Dermis blood vessel endothelial cell (primary cell): ENCODE measurements around the gene FADS1. TPM values are rescaled to one million over a fixed set of nuclear protein-coding genes. Genes with fewer than 3 reads are reported as not detected.
A peak's percentile ranks its signal among the peaks of the same experiment; 100 is the strongest.

Experiments used
- DNase-seq: peaks from one replicate; pipeline ENCODE4 v3.0.0; 2010
- total RNA-seq: library from RNA; depleted of rRNA; stranded (reverse); fragments of >200 nt; gene quantifications from 2 replicates; pipeline ENCODE4 v1.2.3, GENCODE V29; 2014

Gene FADS1
- total RNA-seq, 1 donor from 2014 or later: 34.9 TPM

DNA sequence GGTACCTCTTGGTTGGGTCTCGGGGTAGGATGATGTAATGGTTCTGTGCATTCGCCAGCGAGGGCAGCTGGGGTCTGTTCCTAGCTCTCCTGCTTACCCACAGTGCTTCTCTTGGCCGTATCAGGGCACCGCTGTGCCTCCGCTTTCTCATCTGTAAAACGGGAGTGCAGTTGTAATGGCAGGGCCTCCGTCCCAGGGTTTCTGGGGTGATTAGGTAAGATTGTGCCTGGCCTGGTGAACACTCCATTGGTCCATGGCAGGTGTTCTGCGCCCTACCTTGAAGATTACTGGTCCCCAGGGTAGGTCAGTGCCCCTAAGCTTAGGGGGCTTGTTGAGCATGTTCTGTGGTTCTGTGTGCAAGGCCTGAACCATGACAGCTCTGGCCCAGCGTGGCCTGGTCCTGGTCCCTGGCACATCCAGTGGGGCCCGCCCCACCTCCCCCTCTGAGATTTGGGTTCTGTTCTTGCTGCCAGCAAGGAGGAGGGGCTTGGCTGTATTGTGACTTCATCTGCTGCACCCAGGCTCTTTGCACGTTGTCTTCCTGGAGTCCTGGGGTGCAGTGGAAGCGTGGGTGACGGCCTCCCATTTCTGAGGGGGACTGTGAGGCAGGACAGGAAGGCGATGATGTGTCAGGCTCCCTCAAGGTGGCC is 59.5 kb downstream of the FADS1 start:
- no peak for DNase-seq

DNA sequence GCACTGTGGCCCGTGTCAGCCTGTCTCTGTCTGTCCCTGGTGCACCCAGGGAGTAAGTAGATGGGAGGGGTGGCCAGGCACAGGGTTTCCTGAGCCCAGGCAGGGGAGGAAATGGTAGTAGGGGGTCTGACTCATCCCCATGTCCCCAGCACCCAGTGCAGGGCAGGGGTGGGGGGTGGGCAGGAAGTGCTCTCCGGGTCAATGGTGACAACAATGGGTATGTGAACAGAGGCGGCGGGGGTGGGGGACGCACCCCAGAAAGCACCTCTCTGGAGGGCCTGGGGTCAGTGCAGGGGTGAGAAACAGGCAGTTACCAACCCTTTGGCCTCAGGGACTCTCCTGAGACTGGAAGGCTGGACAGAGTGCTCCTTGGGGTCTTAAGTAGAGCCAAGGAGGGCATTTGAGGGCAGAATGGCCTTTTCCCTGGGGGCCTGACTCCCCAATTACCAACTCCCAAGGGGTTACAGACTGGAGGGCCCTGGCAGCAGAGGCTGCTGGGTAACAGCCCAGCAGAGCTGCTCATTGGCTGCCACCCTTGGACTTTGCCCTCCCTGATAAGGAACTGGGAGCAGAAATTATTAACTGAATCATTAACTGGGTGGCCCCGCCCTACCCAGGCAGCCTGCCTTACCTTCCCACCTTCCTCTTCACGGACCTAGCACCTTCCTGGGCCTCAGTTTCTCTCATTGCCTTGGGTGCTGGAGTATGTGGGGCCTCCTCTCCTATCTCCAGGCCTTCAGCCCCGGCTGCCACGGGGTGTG is 60.2 kb downstream of the FADS1 start:
- DNase-seq: peak; percentile 39

- DNase-seq: no peak
Measured at GRCh38 chr11:61756147-61756451, 60.7 kb downstream of the FADS1 start.

DNA sequence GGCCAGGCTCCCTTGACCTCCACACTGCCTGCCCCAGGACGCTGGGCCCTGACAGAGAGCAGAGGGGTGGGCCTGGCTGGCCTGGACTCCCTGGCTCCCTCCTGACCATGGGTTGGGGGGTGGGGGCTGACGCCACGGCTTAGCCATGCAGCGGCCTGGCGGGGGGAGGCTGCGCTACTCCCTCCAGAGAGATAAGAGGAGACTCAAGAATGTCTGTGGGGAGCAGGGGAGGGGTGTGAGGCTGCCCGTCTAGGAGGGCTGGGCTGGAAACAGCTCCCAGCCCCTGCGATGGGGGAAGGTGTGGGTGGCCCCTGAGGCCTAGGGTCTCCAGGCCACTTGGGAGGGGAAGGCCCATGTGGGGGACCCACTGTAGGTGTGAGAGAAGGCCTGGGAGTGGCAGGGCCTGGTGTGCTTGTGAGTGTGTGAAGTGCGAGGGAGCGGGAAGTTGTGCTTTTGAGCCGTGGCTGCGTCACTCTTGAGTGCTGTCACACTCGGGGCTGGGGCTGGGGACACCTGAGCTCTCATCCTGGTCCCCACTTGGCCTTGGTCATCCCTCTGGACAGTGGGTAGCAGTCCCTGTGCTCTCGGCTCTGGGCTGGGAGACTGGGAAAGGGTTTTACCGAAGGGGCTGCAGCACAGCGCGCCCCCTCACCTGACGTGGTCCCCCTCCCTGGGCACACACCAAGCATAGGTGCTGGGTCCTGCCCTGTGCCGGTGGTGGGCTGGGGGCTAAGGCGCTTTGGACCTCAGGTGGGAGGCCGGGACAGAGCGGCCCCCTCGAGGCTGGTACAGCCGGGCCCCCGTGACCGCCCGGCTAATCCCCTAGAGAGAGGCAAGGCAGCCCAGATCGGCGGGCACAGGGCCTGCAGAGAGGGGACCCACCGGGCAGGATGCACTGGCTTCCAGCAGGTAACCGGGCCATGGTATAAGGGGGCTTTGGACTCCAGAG is 62.0 kb downstream of the FADS1 start:
- no peak for DNase-seq

- DNase-seq: no peak
Measured at GRCh38 chr11:61753672-61754071, 63.1 kb downstream of the FADS1 start.

- no peak for DNase-seq
Measured at GRCh38 chr11:61752925-61753521, 63.8 kb downstream of the FADS1 start.

GRCh38 chr11:61752117-61752924 is 64.5 kb downstream of the FADS1 start, which contains the start of gene MYRF:
Gene MYRF (plus strand): TSS chr11:61752636. CDS start chr11:61752745, 109 bp downstream.
- DNase-seq: peak; percentile 54

- DNase-seq: no peak
Measured at GRCh38 chr11:61751384-61751783, 65.4 kb downstream of the FADS1 start.

DNA sequence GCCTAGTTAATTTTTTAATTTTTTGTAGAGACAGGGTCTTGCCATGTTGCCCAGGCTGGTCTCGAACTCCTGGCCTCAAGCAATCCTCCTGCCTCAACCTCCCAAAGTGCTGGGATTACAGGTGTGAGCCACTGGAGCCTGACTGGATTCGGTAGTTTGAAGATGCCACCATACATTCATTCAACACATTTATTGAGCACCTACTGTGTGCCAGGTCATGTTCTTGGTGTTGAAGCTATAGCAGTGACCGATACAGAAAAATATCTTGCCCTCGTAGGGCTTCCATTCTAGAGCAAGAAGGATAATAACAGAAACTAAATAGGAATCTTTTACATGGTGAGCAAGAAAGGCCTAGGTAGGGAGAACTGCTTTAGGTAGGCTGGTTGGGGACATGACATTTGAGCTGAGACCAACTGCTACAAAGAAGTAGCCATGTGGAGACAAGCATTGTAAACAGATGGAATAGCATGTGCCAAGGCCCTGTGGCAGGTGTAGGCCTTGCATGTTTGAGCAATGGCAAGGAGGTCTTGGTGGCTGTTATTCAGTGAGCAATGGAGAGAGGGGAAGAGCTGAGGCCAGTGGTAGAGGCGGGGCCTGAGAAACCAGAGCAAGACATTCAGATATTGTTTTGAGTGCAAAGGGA is 66.1 kb downstream of the FADS1 start:
- DNase-seq: no peak

Other genes with a start within 250 kb of the FADS1 start
- 0.51 and 3.0 TPM in 2 replicates for gene SYT7, start 235.9 kb downstream of the FADS1 start, total RNA-seq
- gene DAGLA, start 136.6 kb downstream of the FADS1 start, total RNA-seq: 4.4 and 4.7 TPM in 2 replicates
- 0.17 and 0.28 TPM in 2 replicates for gene MYRF, start 64.4 kb downstream of the FADS1 start, total RNA-seq
- gene TMEM258, start 24.4 kb downstream of the FADS1 start, total RNA-seq: 27.9 and 41.0 TPM in 2 replicates
- 27.4 and 48.5 TPM in 2 replicates for gene FEN1, start 24.1 kb downstream of the FADS1 start, total RNA-seq
- 75.9 and 253 TPM in 2 replicates for gene FADS2, start 11.3 kb upstream of the FADS1 start, total RNA-seq
- 128 and 242 TPM in 2 replicates for gene FADS3, start 74.5 kb upstream of the FADS1 start, total RNA-seq
- 9.0 and 9.9 TPM in 2 replicates for gene RAB3IL1, start 100.6 kb upstream of the FADS1 start, total RNA-seq
- gene BEST1, start 133.3 kb upstream of the FADS1 start, total RNA-seq: 0.05 TPM in 1 of 2 replicates, not detected in the other
- gene FTH1, start 150.6 kb upstream of the FADS1 start, total RNA-seq: 742 and 1,944 TPM in 2 replicates